ENCODE results near the gene IGF2BP2.
"Not testable (repeated sequence)": the region's sequence is repeated elsewhere in the genome, so short reads cannot be mapped to it uniquely, and the experiment has no call there.

Gene IGF2BP2

GRCh38 chr3:185649414-185649813 is 175.4 kb downstream of the IGF2BP2 start:
- no peak for DNase-seq (ENCODE audit: low spot score)
- no peaks in the 10 kb centered on the region for H3K4me1 Mint-ChIP-seq (ENCODE audit: low read depth)
- H3K36me3 Mint-ChIP-seq (ENCODE audit: low read depth) = no peaks in the 10 kb centered on the region
- H3K27me3 Mint-ChIP-seq (ENCODE audit: low read depth) = peaks cover 12% of the 10 kb centered on the region
- no peak overlapping the region for H3K27ac Mint-ChIP-seq
- H3K4me3 Mint-ChIP-seq = no peak overlapping the region
- H3K9me3 Mint-ChIP-seq = no peaks in the 10 kb centered on the region

GRCh38 chr3:185648396-185648795 is 176.4 kb downstream of the IGF2BP2 start:
- H3K9me3 Mint-ChIP-seq = no peaks in the 10 kb centered on the region
- H3K4me1 Mint-ChIP-seq (ENCODE audit: low read depth) = no peaks in the 10 kb centered on the region
- H3K4me3 Mint-ChIP-seq = no peak overlapping the region
- H3K27ac Mint-ChIP-seq = no peak overlapping the region
- H3K36me3 Mint-ChIP-seq (ENCODE audit: low read depth) = no peaks in the 10 kb centered on the region
- no peak for DNase-seq (ENCODE audit: low spot score)
- peaks cover 12% of the 10 kb centered on the region for H3K27me3 Mint-ChIP-seq (ENCODE audit: low read depth)

- Mint-ChIP-seq H3K36me3 (ENCODE audit: low read depth) (no peaks in the 10 kb centered on the region), H3K27ac (no peak overlapping the region), H3K4me3 (no peak overlapping the region), H3K27me3 (ENCODE audit: low read depth) (peaks cover 12% of the 10 kb centered on the region), H3K4me1 (ENCODE audit: low read depth) (no peaks in the 10 kb centered on the region), H3K9me3 (no peaks in the 10 kb centered on the region)
- no peak for DNase-seq (ENCODE audit: low spot score)
Observed at GRCh38 chr3:185647880-185648210, 177.0 kb downstream of the IGF2BP2 start.

- no peaks in the 10 kb centered on the region for H3K4me1 Mint-ChIP-seq (ENCODE audit: low read depth)
- H3K27ac Mint-ChIP-seq = no peak overlapping the region
- no peak overlapping the region for H3K4me3 Mint-ChIP-seq
- no peak for DNase-seq (ENCODE audit: low spot score)
- peaks cover 12% of the 10 kb centered on the region for H3K27me3 Mint-ChIP-seq (ENCODE audit: low read depth)
- no peaks in the 10 kb centered on the region for H3K36me3 Mint-ChIP-seq (ENCODE audit: low read depth)
- no peaks in the 10 kb centered on the region for H3K9me3 Mint-ChIP-seq
Observed at GRCh38 chr3:185647134-185647879, 177.5 kb downstream of the IGF2BP2 start.

GRCh38 chr3:185646382-185647133 is 178.3 kb downstream of the IGF2BP2 start:
- DNase-seq (ENCODE audit: low spot score) = no peak
- no peaks in the 10 kb centered on the region for H3K9me3 Mint-ChIP-seq
- peaks cover 12% of the 10 kb centered on the region for H3K27me3 Mint-ChIP-seq (ENCODE audit: low read depth)
- H3K4me3 Mint-ChIP-seq = no peak overlapping the region
- no peaks in the 10 kb centered on the region for H3K36me3 Mint-ChIP-seq (ENCODE audit: low read depth)
- no peak overlapping the region for H3K27ac Mint-ChIP-seq
- no peaks in the 10 kb centered on the region for H3K4me1 Mint-ChIP-seq (ENCODE audit: low read depth)

GRCh38 chr3:185645596-185646381 is 179.1 kb downstream of the IGF2BP2 start:
- Mint-ChIP-seq H3K27ac (no peak overlapping the region), H3K4me3 (no peak overlapping the region), H3K27me3 (ENCODE audit: low read depth) (peaks cover 10% of the 10 kb centered on the region), H3K4me1 (ENCODE audit: low read depth) (no peaks in the 10 kb centered on the region), H3K9me3 (no peaks in the 10 kb centered on the region), H3K36me3 (ENCODE audit: low read depth) (no peaks in the 10 kb centered on the region)
- DNase-seq (ENCODE audit: low spot score) = no peak

- H3K9me3 Mint-ChIP-seq; DNase-seq (ENCODE audit: low spot score); H3K36me3 Mint-ChIP-seq (ENCODE audit: low read depth); H3K4me3 Mint-ChIP-seq; H3K27me3 Mint-ChIP-seq (ENCODE audit: low read depth); H3K27ac Mint-ChIP-seq; H3K4me1 Mint-ChIP-seq (ENCODE audit: low read depth): not testable (repeated sequence)
Observed at GRCh38 chr3:185645191-185645590, 179.7 kb downstream of the IGF2BP2 start.

GRCh38 chr3:185640308-185640707 is 184.5 kb downstream of the IGF2BP2 start:
- no peaks in the 10 kb centered on the region for H3K9me3 Mint-ChIP-seq
- H3K4me3 Mint-ChIP-seq = no peak overlapping the region
- no peak overlapping the region for H3K27ac Mint-ChIP-seq
- no peak for DNase-seq (ENCODE audit: low spot score)
- H3K27me3 Mint-ChIP-seq (ENCODE audit: low read depth) = peaks cover under 1% of the 10 kb centered on the region
- H3K4me1 Mint-ChIP-seq (ENCODE audit: low read depth) = no peaks in the 10 kb centered on the region
- H3K36me3 Mint-ChIP-seq (ENCODE audit: low read depth) = no peaks in the 10 kb centered on the region

GRCh38 chr3:185639632-185640206 is 185.1 kb downstream of the IGF2BP2 start:
- Mint-ChIP-seq H3K27me3 (ENCODE audit: low read depth) (no peaks in the 10 kb centered on the region), H3K9me3 (no peaks in the 10 kb centered on the region), H3K4me3 (no peak overlapping the region), H3K4me1 (ENCODE audit: low read depth) (no peaks in the 10 kb centered on the region), H3K27ac (no peak overlapping the region), H3K36me3 (ENCODE audit: low read depth) (no peaks in the 10 kb centered on the region)
- DNase-seq (ENCODE audit: low spot score) = no peak

GRCh38 chr3:185638651-185639050 is 186.2 kb downstream of the IGF2BP2 start:
- H3K36me3 Mint-ChIP-seq (ENCODE audit: low read depth); H3K9me3 Mint-ChIP-seq; H3K4me1 Mint-ChIP-seq (ENCODE audit: low read depth); H3K27me3 Mint-ChIP-seq (ENCODE audit: low read depth); DNase-seq (ENCODE audit: low spot score); H3K27ac Mint-ChIP-seq; H3K4me3 Mint-ChIP-seq: not testable (repeated sequence)

GRCh38 chr3:185637388-185637787 is 187.5 kb downstream of the IGF2BP2 start:
- H3K36me3 Mint-ChIP-seq (ENCODE audit: low read depth) = no peaks in the 10 kb centered on the region
- peaks cover 4% of the 10 kb centered on the region for H3K4me1 Mint-ChIP-seq (ENCODE audit: low read depth)
- no peak for DNase-seq (ENCODE audit: low spot score)
- no peak overlapping the region for H3K27ac Mint-ChIP-seq
- H3K27me3 Mint-ChIP-seq (ENCODE audit: low read depth) = no peaks in the 10 kb centered on the region
- H3K4me3 Mint-ChIP-seq = no peak overlapping the region
- H3K9me3 Mint-ChIP-seq = no peaks in the 10 kb centered on the region

- no peak overlapping the region for H3K27ac Mint-ChIP-seq
- H3K4me1 Mint-ChIP-seq (ENCODE audit: low read depth) = peaks cover 4% of the 10 kb centered on the region
- DNase-seq (ENCODE audit: low spot score) = no peak
- H3K27me3 Mint-ChIP-seq (ENCODE audit: low read depth) = no peaks in the 10 kb centered on the region
- H3K36me3 Mint-ChIP-seq (ENCODE audit: low read depth) = peaks cover 10% of the 10 kb centered on the region
- H3K9me3 Mint-ChIP-seq = no peaks in the 10 kb centered on the region
- no peak overlapping the region for H3K4me3 Mint-ChIP-seq
Observed at GRCh38 chr3:185632996-185633395, 191.8 kb downstream of the IGF2BP2 start.

GRCh38 chr3:185631508-185632206 is 193.2 kb downstream of the IGF2BP2 start:
- Mint-ChIP-seq H3K9me3 (no peaks in the 10 kb centered on the region), H3K36me3 (ENCODE audit: low read depth) (peaks cover 16% of the 10 kb centered on the region), H3K27ac (no peak overlapping the region), H3K27me3 (ENCODE audit: low read depth) (no peaks in the 10 kb centered on the region), H3K4me3 (no peak overlapping the region), H3K4me1 (ENCODE audit: low read depth) (peaks cover 4% of the 10 kb centered on the region)
- DNase-seq (ENCODE audit: low spot score) = no peak

Measured in T-helper 2 cell treated with Interferon-gamma antibody and Interleukin-4, amounts not matched to agents 5 μg/mL and 100 μg/mL, for 36 hours (primary cell).